PFSK-1 (cell line): ENCODE data around the gene SARDH.

Experiments
- POLR2AphosphoS5 ChIP-seq: IDR thresholded peaks from 2 replicates; pipeline ENCODE4 v1.6.1; 2012; ENCODE audit warnings: low read depth, mild to moderate bottlenecking, control low read depth, low read length, moderate library complexity
- REST ChIP-seq, 2 experiments: IDR thresholded peaks; 2 replicates each; pipeline versions ENCODE4 v1.6.1 to v1.8.0; 2011 to 2012; ENCODE audit warnings: low read depth in 2 of 2, low read length in 2 of 2, control low read depth in 1 of 2, inconsistent platforms in 1 of 2, mild to moderate bottlenecking in 1 of 2, moderate library complexity in 1 of 2; ENCODE audit not compliant: insufficient read depth in 1 of 2
- TAF1 ChIP-seq: IDR thresholded peaks from 2 replicates; pipeline ENCODE4 v1.6.1; 2012; ENCODE audit warnings: low read length, control low read depth, borderline replicate concordance; ENCODE audit not compliant: insufficient read depth

DNA sequence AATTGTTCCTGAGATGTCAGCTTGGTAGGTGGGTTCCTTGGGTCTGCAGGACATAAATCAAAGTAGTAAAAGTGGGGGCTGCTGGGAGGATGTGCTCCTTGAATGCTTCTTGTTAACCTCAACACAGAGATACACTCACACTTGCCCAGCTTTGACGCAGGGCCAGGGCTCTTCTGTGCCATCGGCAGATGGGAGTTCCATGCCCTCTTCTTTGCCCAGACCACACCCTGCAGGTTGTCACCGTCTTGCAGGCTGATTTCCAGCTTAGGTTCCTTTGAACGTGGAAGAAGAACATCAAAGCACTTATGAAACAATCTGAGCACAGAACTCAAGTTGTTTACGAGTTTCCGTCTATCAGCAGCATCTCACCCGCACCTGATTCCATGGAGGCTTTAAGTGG, 91.0 kb downstream of the SARDH start:
- no peak for TF ChIP-seq REST (IDR thresholded peaks at IDR 0.05; ENCODE audit: insufficient read depth in 1 of 2, low read depth in 2 of 2, low read length in 2 of 2)
- TF ChIP-seq POLR2AphosphoS5 = no peak
- TF ChIP-seq TAF1 = no peak
